HEK293T (cell line): Measurements from ENCODE around the gene PROSER2.

Source experiments
- CTCF ChIA-PET: fragments of 350-600 bp; formaldehyde crosslinking; extraction: SDS; loops from one replicate; lab custom pipeline; 2021; ENCODE audit warnings: antibody characterized with exemption, inconsistent platforms; lab: Yijun Ruan, JAX
- POLR2A ChIA-PET: fragments of 350-600 bp; formaldehyde crosslinking; extraction: SDS; loops from one replicate; lab custom pipeline; 2020; ENCODE audit warnings: antibody characterized with exemption, inconsistent platforms; lab: Yijun Ruan, JAX
- DNase-seq: peaks from one replicate; pipeline ENCODE4 v3.0.0; 2012; ENCODE audit warnings: mixed read lengths; ENCODE audit errors: extremely low spot score
- ARNT ChIP-seq: fragments of 450-650 bp; IDR thresholded peaks from 2 replicates; pipeline ENCODE4 v1.6.1; 2017; ENCODE audit warnings: mild to moderate bottlenecking
- BHLHE40 ChIP-seq: fragments of 450-650 bp; IDR thresholded peaks from 2 replicates; pipeline ENCODE4 v1.6.1; 2016; ENCODE audit warnings: mild to moderate bottlenecking, moderate library complexity, borderline replicate concordance
- CTBP1 ChIP-seq: fragments of 450-650 bp; IDR thresholded peaks from 2 replicates; pipeline ENCODE4 v1.6.1; 2016; ENCODE audit warnings: borderline replicate concordance
- ELF4 ChIP-seq: fragments of 450-650 bp; IDR thresholded peaks from 2 replicates; pipeline ENCODE4 v1.6.1; 2017; ENCODE audit warnings: antibody characterized with exemption
- FOXA1 ChIP-seq: fragments of 450-650 bp; IDR thresholded peaks from 2 replicates; pipeline ENCODE4 v1.6.1; 2016; ENCODE audit warnings: mild to moderate bottlenecking
- FOXK2 ChIP-seq: fragments of 450-650 bp; IDR thresholded peaks from 2 replicates; pipeline ENCODE4 v1.6.1; 2016; ENCODE audit warnings: mild to moderate bottlenecking
- FOXM1 ChIP-seq: fragments of 450-650 bp; IDR thresholded peaks from 2 replicates; pipeline ENCODE4 v1.6.1; 2017; ENCODE audit warnings: mild to moderate bottlenecking, borderline replicate concordance
- HDGF ChIP-seq: fragments of 450-650 bp; IDR thresholded peaks from 2 replicates; pipeline ENCODE4 v1.6.1; 2017; ENCODE audit warnings: antibody characterized with exemption, borderline replicate concordance
- L3MBTL2 ChIP-seq: fragments of 450-650 bp; conservative IDR thresholded peaks from 2 replicates; pipeline ENCODE4 v1.6.1; 2016; ENCODE audit warnings: mild to moderate bottlenecking
- LEF1 ChIP-seq: fragments of 450-650 bp; IDR thresholded peaks from 2 replicates; pipeline ENCODE4 v1.6.1; 2017; ENCODE audit warnings: mild to moderate bottlenecking, borderline replicate concordance
- NFRKB ChIP-seq: fragments of 450-650 bp; IDR thresholded peaks from 2 replicates; pipeline ENCODE4 v1.6.1; 2016; ENCODE audit warnings: mild to moderate bottlenecking, moderate library complexity
- PKNOX1 ChIP-seq: fragments of 450-650 bp; IDR thresholded peaks from 2 replicates; pipeline ENCODE4 v1.6.1; 2016
- SP1 ChIP-seq: fragments of 450-650 bp; IDR thresholded peaks from 2 replicates; pipeline ENCODE4 v1.6.1; 2017
- SUZ12 ChIP-seq: fragments of 450-650 bp; IDR thresholded peaks from 2 replicates; pipeline ENCODE4 v1.6.1; 2016; ENCODE audit warnings: mild to moderate bottlenecking
- TARDBP ChIP-seq: fragments of 450-650 bp; IDR thresholded peaks from 2 replicates; pipeline ENCODE4 v1.6.1; 2016
- ZNF384 ChIP-seq: fragments of 450-650 bp; IDR thresholded peaks from 2 replicates; pipeline ENCODE4 v1.6.1; 2016

PROSER2 gene

GRCh38 chr10:11827414-11827813 lies 4.3 kb downstream of the PROSER2 start:
- CTCF ChIA-PET: no interaction called here

GRCh38 chr10:11828682-11829284 lies 5.6 kb downstream of the PROSER2 start:
- ChIA-PET CTCF (interaction anchor here (0.8 kb wide), 1 partner anchor 152 kb away, joined by 3 read pairs; no protein-coding TSS in a partner anchor), POLR2A (no interaction called here)
- TF ChIP-seq HDGF (no peak), ZNF384 (no peak), LEF1 (no peak), FOXK2 (no peak)
- DNase-seq: no peak

More at GRCh38 chr10:11827414-11827813, 4.3 kb downstream of the PROSER2 start:
- DNase-seq: no peak
- POLR2A ChIA-PET: no interaction called here
- TF ChIP-seq ARNT (no peak), FOXM1 (no peak), NFRKB (no peak)

GRCh38 chr10:11830836-11831519 lies 7.8 kb downstream of the PROSER2 start:
- POLR2A ChIA-PET: no interaction called here
- CTCF ChIA-PET: interaction anchor here (0.6 to 1.9 kb wide), 3 partner anchors 11 to 65 kb away, joined by 3 to 6 read pairs (median 4); no protein-coding TSS in a partner anchor
- no peak for DNase-seq
- TF ChIP-seq ARNT (no peak), PKNOX1 (0 out of 2 replicates have a peak, but pooled peaks have one; percentile 21), SP1 (no peak), L3MBTL2 (no peak)

- ChIA-PET CTCF (interaction anchor here (0.6 to 1.9 kb wide), 3 partner anchors 11 to 66 kb away, joined by 3 to 6 read pairs (median 4); no protein-coding TSS in a partner anchor), POLR2A (no interaction called here)
- TF ChIP-seq NFRKB: no peak
- no peak for TF ChIP-seq FOXK2
- DNase-seq: no peak
These were observed 8.4 kb downstream of the PROSER2 start for GRCh38 chr10:11831520-11831951.

GRCh38 chr10:11832042-11832441 lies 8.9 kb downstream of the PROSER2 start:
- DNase-seq: no peak
- no peak for TF ChIP-seq CTBP1
- POLR2A ChIA-PET: no interaction called here
- CTCF ChIA-PET: interaction anchor here (0.6 kb wide), 1 partner anchor 30 kb away, joined by 3 read pairs; no protein-coding TSS in a partner anchor

GRCh38 chr10:11835061-11835460 lies 11.9 kb downstream of the PROSER2 start:
- no peak for DNase-seq
- CTCF ChIA-PET: interaction anchor here (1.6 kb wide), 1 partner anchor 10 kb away, joined by 3 read pairs; no protein-coding TSS in a partner anchor
- POLR2A ChIA-PET: no interaction called here
- TF ChIP-seq SP1: no peak
- no peak for TF ChIP-seq FOXM1
- TF ChIP-seq L3MBTL2: no peak
- TF ChIP-seq NFRKB: no peak
- no peak for TF ChIP-seq CTBP1

GRCh38 chr10:11835704-11836103 lies 12.5 kb downstream of the PROSER2 start:
- DNase-seq: no peak
- ChIA-PET CTCF (interaction anchor here (1.6 kb wide), 1 partner anchor 9 kb away, joined by 3 read pairs; no protein-coding TSS in a partner anchor), POLR2A (no interaction called here)
- TF ChIP-seq SUZ12 (no peak), FOXA1 (no peak), ARNT (no peak), PKNOX1 (no peak), NFRKB (no peak), ELF4 (no peak), FOXK2 (no peak), SP1 (no peak), FOXM1 (no peak), L3MBTL2 (no peak), BHLHE40 (no peak), ZNF384 (no peak), CTBP1 (no peak), LEF1 (no peak), HDGF (no peak), TARDBP (no peak)
